Measurements from ENCODE around the gene LRMDA.

DNA sequence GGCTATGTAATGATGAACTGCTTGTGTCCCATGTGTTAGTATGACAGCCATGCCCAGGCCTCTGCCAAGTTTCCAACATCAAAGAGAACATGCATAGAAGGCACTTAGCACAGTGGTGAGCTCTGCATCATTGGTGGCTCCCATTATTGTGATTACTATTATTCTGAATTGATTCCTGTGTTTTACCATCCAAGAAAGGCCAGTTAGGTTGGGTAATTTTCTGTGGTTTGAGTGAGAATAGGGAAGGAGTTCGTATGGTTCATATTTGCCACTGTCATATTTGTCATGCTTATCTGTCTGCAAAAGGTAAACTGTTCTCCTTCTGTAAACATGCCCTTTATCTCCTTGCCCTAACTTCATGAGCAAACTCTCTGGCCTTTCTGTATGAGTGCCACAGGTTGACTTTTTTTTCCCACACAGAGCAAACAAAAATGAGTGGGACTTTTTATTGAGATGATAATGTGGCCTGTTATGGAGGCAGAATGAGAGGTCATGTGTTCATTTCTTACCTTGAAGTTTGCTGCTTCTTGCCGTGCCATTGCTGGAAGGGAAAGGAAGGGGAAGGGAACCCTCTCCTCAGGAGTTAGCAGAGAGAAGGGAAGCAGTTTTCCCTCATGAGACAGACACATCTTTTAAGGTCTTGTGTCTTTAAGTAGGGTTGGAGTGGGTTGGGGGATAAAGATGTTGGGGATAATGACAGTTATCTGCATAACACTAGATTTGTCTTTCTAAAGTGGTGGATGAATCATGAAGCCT is 301.9 kb downstream of the LRMDA start:
- TF ChIP-seq, protein P1, sequence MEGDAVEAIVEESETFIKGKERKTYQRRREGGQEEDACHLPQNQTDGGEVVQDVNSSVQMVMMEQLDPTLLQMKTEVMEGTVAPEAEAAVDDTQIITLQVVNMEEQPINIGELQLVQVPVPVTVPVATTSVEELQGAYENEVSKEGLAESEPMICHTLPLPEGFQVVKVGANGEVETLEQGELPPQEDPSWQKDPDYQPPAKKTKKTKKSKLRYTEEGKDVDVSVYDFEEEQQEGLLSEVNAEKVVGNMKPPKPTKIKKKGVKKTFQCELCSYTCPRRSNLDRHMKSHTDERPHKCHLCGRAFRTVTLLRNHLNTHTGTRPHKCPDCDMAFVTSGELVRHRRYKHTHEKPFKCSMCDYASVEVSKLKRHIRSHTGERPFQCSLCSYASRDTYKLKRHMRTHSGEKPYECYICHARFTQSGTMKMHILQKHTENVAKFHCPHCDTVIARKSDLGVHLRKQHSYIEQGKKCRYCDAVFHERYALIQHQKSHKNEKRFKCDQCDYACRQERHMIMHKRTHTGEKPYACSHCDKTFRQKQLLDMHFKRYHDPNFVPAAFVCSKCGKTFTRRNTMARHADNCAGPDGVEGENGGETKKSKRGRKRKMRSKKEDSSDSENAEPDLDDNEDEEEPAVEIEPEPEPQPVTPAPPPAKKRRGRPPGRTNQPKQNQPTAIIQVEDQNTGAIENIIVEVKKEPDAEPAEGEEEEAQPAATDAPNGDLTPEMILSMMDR (IDR thresholded peaks at IDR 0.05): no peak
- no peak for TF ChIP-seq POLR2A (IDR thresholded peaks at IDR 0.05)
